GM18861 (cell line): ENCODE results near the gene KMT2C.
A peak's percentile ranks its signal among the peaks of the same experiment; 100 is the strongest.
"Not testable (repeated sequence)": the region's sequence is repeated elsewhere in the genome, so short reads cannot be mapped to it uniquely, and the experiment has no call there.

ENCODE experiments used
- ATAC-seq: cut with Tn5 transposase; IDR thresholded peaks from one replicate; pipeline ENCODE4 v1.9.1; 2021; ENCODE audit not compliant: unreplicated experiment

Gene KMT2C

GRCh38 chr7:152403726-152404125, 32.1 kb downstream of the KMT2C start:
- no peak for ATAC-seq

GRCh38 chr7:152402384-152403250, 33.2 kb downstream of the KMT2C start:
- no peak for ATAC-seq

DNA sequence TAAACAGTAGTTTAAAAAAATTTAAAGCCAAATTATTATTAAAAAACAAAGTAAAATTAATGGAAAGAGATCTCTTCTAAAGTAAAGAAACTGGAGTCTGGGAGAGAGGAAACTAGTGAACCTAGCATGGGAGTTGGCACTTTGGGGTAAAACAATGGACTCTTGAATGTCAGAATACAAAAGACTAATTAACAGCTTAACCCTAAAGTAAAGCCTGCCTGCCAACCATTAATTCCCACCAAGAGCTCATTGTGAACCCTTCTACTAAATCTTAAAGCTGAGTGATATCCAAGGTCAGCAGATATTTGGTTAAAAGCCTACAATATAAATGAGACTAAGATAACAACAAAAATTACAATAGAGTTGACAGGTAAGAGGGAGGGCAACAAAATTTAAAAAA, 36.5 kb downstream of the KMT2C start:
- ATAC-seq: no peak

DNA sequence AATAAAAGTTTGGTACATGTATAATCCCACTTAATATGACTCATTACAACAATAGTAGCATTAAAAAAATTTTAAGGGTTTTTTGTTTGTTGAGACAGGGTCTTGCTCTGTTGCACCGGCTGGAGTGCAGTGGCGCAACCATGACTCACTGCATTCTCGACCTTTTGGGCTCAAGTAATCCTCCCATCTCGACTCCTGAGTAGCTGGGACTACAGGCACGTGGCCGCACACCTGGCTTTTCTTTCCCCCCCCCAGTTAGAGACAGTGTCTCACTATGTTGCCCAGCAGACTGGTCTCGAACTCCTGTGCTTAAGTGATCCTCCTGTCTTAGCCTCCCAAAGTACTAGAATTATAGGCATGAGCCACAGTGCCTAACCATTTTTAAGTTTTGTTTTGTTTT, 40.7 kb downstream of the KMT2C start:
- ATAC-seq: no peak

- not testable (repeated sequence) for ATAC-seq
Observed at GRCh38 chr7:152394214-152394613, 41.6 kb downstream of the KMT2C start.

DNA sequence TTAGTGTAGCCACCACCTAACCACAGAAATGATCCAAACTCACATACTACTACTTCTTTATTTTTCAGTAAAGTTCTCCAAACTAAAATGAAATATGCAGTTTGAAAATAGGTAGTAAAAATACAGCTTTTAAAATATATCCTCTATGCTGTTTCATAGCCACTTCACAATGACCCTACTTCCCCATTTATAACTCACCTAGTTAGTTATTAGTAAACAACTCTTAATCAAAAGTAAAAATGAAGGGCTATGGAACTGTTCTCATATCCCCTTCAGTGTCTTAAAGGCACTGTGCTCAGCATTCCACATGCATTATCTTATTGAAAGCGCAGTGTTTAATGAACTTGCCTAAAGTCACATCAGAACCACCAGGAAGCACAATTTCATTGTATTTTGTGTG, 43.5 kb downstream of the KMT2C start:
- ATAC-seq: peak; percentile 73

GRCh38 chr7:152386136-152386764, 49.6 kb downstream of the KMT2C start:
- not testable (repeated sequence) for ATAC-seq

- ATAC-seq: not testable (repeated sequence)
Observed at GRCh38 chr7:152384235-152385200, 51.3 kb downstream of the KMT2C start.

DNA sequence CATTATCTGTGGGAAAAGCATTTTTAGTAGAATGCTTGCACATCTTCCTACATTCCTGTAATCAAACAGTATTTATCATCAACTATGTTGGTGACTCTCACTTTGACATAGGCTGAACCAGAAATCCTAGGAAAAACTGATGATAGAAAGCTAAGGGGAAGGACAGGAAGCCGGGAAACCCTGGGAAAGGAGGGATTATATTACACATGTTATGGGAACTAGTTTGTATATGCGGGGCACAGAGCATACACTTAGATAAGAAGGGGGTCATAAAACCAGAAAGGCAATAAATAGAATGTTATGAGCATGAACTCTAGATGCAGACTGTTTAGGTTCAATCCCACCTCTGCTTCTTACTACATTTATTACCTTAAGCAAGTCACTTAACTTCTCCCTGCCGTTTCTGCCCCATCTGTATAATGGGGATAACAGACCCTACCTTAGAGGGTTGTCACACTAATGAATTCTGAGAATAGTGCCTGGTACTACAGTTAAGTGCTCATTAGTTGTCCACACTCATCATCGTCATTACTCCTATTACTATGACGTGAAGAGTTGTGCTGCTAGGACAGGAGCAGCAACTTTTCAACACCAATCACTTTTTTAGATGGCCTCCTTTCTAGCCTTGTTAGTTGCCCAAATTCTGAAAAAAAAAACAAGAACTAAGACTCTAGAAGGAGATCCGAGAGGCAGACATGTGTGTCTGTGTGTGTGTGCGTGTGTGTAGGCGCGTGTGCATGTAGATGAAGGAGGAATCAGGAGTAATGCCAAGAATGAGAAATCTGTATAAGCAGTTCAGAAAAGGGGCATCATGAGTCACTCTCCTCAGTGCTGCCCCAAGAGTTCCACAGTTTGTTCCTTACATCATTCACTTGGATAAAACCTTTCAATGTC, 52.2 kb downstream of the KMT2C start:
- no peak for ATAC-seq

GRCh38 chr7:152382244-152382643, 53.6 kb downstream of the KMT2C start:
- ATAC-seq: no peak

DNA sequence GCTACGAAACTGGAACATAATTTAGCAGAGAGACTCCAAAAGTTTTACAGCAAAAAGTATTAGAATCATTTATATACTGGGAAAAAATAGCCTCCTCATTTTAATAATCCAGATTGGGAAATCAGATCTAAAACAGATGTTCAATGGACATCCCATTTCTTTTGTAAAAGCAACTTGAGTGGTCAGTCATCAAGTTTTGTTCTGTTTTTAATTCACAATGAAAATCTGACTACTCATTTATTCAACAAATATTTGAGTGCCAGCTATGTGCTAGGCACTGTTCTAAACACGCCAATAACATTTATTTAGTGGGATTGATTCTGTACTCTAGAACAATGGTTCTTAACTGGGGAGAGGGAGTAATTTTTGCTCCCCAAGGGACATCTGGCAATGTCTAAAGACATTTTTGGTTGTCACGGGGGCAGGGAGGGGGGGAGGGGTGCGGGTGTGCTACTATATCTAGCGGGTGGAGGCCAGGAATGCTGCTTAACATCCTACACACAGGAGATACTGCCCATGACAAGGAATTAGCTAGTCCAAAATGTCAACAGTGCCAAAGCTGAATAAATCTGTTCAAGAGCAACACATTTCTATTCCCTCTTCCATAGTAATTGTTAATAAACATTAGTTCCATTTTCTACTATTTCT, 54.7 kb downstream of the KMT2C start:
- ATAC-seq: not testable (repeated sequence)

- ATAC-seq: not testable (repeated sequence)
Observed at GRCh38 chr7:152378497-152378896, 57.3 kb downstream of the KMT2C start.

- ATAC-seq: not testable (repeated sequence)
Observed at GRCh38 chr7:152376716-152377484, 58.9 kb downstream of the KMT2C start.

DNA sequence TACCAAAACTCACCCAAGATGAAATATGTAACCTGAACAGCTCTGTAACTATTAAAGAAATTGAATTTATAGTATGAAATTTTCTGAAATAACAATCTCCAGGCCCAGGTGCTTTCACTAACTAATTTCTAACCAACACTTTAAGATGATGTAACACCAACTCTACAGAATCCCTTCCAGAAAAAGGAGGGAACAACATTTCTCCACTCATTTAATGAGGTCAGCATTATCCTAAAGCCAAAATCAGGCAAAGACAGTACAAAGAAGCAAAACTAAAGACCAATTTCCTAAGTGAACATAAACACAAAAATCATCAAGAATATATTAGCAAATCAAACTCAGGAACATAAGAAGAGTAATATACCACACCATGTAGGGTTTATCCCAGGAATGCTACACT, 65.5 kb downstream of the KMT2C start:
- ATAC-seq: no peak

- ATAC-seq: no peak
Observed at GRCh38 chr7:152369518-152369917, 66.3 kb downstream of the KMT2C start.

GRCh38 chr7:152367170-152367569, 68.6 kb downstream of the KMT2C start:
- ATAC-seq: no peak

DNA sequence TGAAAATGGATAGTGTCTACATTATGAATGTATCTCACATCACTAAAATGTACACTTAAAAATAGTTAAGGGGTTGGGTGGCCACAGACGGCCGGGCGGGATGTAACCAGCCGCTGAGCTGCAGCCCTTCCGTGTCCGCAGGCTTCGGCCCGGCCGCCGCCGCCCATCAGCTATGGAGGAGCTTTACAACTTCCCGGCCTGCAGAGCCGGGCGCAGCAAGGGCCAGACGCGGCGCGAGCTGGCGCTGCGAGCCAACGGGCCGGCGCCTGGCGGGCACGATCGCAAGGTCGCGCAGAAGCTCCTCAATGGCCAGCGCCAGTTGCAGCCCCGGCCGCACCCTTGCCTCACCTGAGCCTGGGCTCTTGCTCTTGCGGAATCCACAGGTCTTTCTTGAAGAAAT, 69.1 kb downstream of the KMT2C start:
- ATAC-seq: no peak

- no peak for ATAC-seq
Observed at GRCh38 chr7:152365982-152366603, 69.7 kb downstream of the KMT2C start.

DNA sequence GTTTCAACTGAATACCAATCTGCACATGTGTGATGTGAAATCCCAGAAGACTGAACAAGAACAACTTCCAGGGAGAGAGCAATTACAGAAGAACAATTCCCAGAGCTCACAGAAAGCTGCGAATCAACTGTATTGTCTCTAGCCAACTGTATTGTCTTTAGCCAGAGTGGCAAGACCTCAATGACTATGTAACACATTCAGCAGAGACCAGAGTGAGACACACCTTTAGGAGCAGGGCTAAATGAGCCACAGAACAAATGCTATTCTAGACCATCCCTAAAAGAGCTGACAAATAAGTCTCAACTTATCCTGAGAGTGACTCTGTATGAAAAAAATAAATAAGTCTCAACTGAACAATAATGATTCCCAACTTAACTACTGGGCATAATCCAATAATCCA, 72.0 kb downstream of the KMT2C start:
- ATAC-seq: no peak
